WTC11 (cell line): ENCODE measurements around the gene CCDC201. TPM values are rescaled to one million over a fixed set of nuclear protein-coding genes. Genes with fewer than 3 reads are reported as not detected.
A peak's percentile ranks its signal among the peaks of the same experiment; 100 is the strongest.

ENCODE experiments used
- ATAC-seq: fragments of 200-7000 bp; cut with Tn5 transposase; 2 replicates; pipeline ENCODE4 v1.10.0; 2021; ENCODE audit warnings: mild to moderate bottlenecking, moderate library complexity
- CTCF ChIA-PET: fragments of 300-600 bp; sonication (Branson Sonifier 250); formaldehyde crosslinking; loops from one replicate; lab custom pipeline; 2021; ENCODE audit warnings: antibody characterized with exemption; lab: Charles Lee
- POLR2A ChIA-PET: fragments of 350-600 bp; sonication (Branson Sonifier 250); formaldehyde crosslinking; loops from one replicate; lab custom pipeline; 2021; ENCODE audit warnings: antibody characterized with exemption; lab: Charles Lee
- DNase-seq: peaks from one replicate; pipeline ENCODE4 v3.0.0; 2021; ENCODE audit warnings: low spot score
- H3K27ac Mint-ChIP-seq: 2 replicates; pipeline ENCODE4 v1.8.0; 2021; ENCODE audit warnings: mixed read lengths
- H3K27me3 Mint-ChIP-seq: 2 replicates; pipeline ENCODE4 v1.8.0; 2021; ENCODE audit warnings: low read depth, mild to moderate bottlenecking, moderate library complexity, mixed read lengths
- H3K36me3 Mint-ChIP-seq: 2 replicates; pipeline ENCODE4 v1.8.0; 2021; ENCODE audit warnings: mixed read lengths
- H3K4me1 Mint-ChIP-seq: 2 replicates; pipeline ENCODE4 v1.8.0; 2022; ENCODE audit warnings: mixed read lengths
- H3K4me3 Mint-ChIP-seq: 2 replicates; pipeline ENCODE4 v1.8.0; 2021; ENCODE audit warnings: mild to moderate bottlenecking, moderate library complexity, mixed read lengths
- H3K9me3 Mint-ChIP-seq: 2 replicates; pipeline ENCODE4 v1.8.0; 2021; ENCODE audit warnings: mixed read lengths
- CREM ChIP-seq: sonication (generic); formaldehyde crosslinking; IDR thresholded peaks from 2 replicates; pipeline ENCODE4 v1.8.1; 2022; ENCODE audit warnings: mild to moderate bottlenecking, missing genetic modification reagents, moderate library complexity
- ELF4 ChIP-seq: sonication (generic); formaldehyde crosslinking; IDR thresholded peaks from 2 replicates; pipeline ENCODE4 v1.8.1; 2022; ENCODE audit warnings: low read depth, mild to moderate bottlenecking, moderate library complexity, missing genetic modification reagents
- FOXJ3 ChIP-seq: sonication (generic); formaldehyde crosslinking; IDR thresholded peaks from 2 replicates; pipeline ENCODE4 v1.9.0; 2021; ENCODE audit warnings: missing genetic modification reagents, mild to moderate bottlenecking, borderline replicate concordance
- JUN ChIP-seq: sonication (generic); formaldehyde crosslinking; IDR thresholded peaks from 2 replicates; pipeline ENCODE4 v1.8.0; 2023; ENCODE audit warnings: mild to moderate bottlenecking, missing genetic modification reagents
- KAT7 ChIP-seq: sonication (generic); formaldehyde crosslinking; IDR thresholded peaks from 2 replicates; pipeline ENCODE4 v1.8.1; 2023; ENCODE audit warnings: missing genetic modification reagents, mild to moderate bottlenecking, borderline replicate concordance
- MYBL2 ChIP-seq: sonication (generic); formaldehyde crosslinking; IDR thresholded peaks from 2 replicates; pipeline ENCODE4 v1.8.1; 2023; ENCODE audit warnings: mild to moderate bottlenecking, moderate library complexity, missing genetic modification reagents
- NFYB ChIP-seq: sonication (generic); formaldehyde crosslinking; conservative IDR thresholded peaks from 2 replicates; pipeline ENCODE4 v1.8.0; 2022; ENCODE audit warnings: low read depth, missing genetic modification reagents
- SOX15 ChIP-seq: fragments of 250-450 bp; sonication (Bioruptor Pico); IDR thresholded peaks from 2 replicates; pipeline ENCODE4 v1.9.0; 2021; ENCODE audit warnings: mild to moderate bottlenecking
- SP1 ChIP-seq: sonication (generic); formaldehyde crosslinking; conservative IDR thresholded peaks from 2 replicates; pipeline ENCODE4 v1.8.1; 2022; ENCODE audit warnings: missing genetic modification reagents
- TEAD4 ChIP-seq: sonication (generic); formaldehyde crosslinking; IDR thresholded peaks from 2 replicates; pipeline ENCODE4 v1.8.0; 2022; ENCODE audit warnings: mild to moderate bottlenecking, missing genetic modification reagents
- ZNF121 ChIP-seq: sonication (generic); formaldehyde crosslinking; IDR thresholded peaks from 2 replicates; pipeline ENCODE4 v1.8.0; 2023; ENCODE audit warnings: missing genetic modification reagents
- ZNF219 ChIP-seq: sonication (generic); formaldehyde crosslinking; IDR thresholded peaks from 2 replicates; pipeline ENCODE4 v1.8.0; 2023; ENCODE audit warnings: missing genetic modification reagents, mild to moderate bottlenecking, borderline replicate concordance
- ZNF396 ChIP-seq: fragments of 250-450 bp; sonication (Bioruptor Pico); IDR thresholded peaks from 2 replicates; pipeline ENCODE4 v1.8.0; 2021; ENCODE audit warnings: mild to moderate bottlenecking, moderate library complexity, borderline replicate concordance
- total RNA-seq: library from RNA; stranded (reverse); gene quantifications from 3 replicates; pipeline ENCODE4 v1.2.3, GENCODE V29; 2021
- TF ChIP-seq, protein P1 (sequence below): sonication (generic); formaldehyde crosslinking; IDR thresholded peaks from 2 replicates; pipeline ENCODE4 v1.8.1; 2022; ENCODE audit warnings: low read depth, missing genetic modification reagents, borderline replicate concordance
- TF ChIP-seq, protein P2 (sequence below): fragments of 250-450 bp; sonication (Bioruptor Pico); IDR thresholded peaks from 2 replicates; pipeline ENCODE4 v1.9.0; 2021; ENCODE audit warnings: mild to moderate bottlenecking
- TF ChIP-seq, protein P3 (sequence below): sonication (generic); formaldehyde crosslinking; IDR thresholded peaks from 2 replicates; pipeline ENCODE4 v1.8.0; 2023; ENCODE audit warnings: missing genetic modification reagents
- TF ChIP-seq, protein P4 (sequence below): sonication (generic); formaldehyde crosslinking; IDR thresholded peaks from 2 replicates; pipeline ENCODE4 v1.8.1; 2022; ENCODE audit warnings: mild to moderate bottlenecking, missing genetic modification reagents, moderate library complexity, borderline replicate concordance
- TF ChIP-seq, protein P5 (sequence below): fragments of 250-450 bp; sonication (Bioruptor Pico); IDR thresholded peaks from 2 replicates; pipeline ENCODE4 v1.9.0; 2021; ENCODE audit warnings: mild to moderate bottlenecking
- TF ChIP-seq, protein P6 (sequence below): fragments of 250-450 bp; sonication (Bioruptor Pico); IDR thresholded peaks from 2 replicates; pipeline ENCODE4 v1.9.0; 2021; ENCODE audit warnings: mild to moderate bottlenecking, borderline replicate concordance

CCDC201 gene
- total RNA-seq, 1 experiment from 2014 or later = not detected

DNA sequence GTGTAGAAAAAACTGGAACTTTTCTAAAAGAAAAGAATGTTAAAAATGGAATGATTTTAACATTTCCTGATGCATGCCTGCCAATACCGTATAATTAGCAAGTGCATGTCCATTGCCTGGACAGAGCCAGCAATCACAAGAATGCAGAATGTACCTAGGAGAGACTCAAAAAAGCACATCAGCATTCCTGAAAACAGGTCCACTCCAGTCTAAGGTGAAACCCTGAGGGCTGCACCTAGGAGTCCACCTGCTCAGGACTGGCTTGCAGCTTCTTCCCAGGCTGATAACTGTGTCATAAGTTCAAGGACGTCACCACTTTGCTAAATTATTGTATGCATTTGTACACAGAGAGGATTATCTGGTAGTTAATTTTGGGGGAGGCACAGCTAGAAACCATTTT lies 5.4 kb downstream of the CCDC201 start:
- no peak for TF ChIP-seq ZNF219 (CRISPR knock-in tag)
- no peak for TF ChIP-seq SP1
- TF ChIP-seq, protein P1, sequence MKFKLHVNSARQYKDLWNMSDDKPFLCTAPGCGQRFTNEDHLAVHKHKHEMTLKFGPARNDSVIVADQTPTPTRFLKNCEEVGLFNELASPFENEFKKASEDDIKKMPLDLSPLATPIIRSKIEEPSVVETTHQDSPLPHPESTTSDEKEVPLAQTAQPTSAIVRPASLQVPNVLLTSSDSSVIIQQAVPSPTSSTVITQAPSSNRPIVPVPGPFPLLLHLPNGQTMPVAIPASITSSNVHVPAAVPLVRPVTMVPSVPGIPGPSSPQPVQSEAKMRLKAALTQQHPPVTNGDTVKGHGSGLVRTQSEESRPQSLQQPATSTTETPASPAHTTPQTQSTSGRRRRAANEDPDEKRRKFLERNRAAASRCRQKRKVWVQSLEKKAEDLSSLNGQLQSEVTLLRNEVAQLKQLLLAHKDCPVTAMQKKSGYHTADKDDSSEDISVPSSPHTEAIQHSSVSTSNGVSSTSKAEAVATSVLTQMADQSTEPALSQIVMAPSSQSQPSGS (CRISPR knock-in tag) = no peak
- TF ChIP-seq NFYB (CRISPR knock-in tag) = no peak
- TF ChIP-seq CREM (CRISPR knock-in tag) = no peak
- no peak for TF ChIP-seq FOXJ3 (CRISPR knock-in tag)
- TF ChIP-seq, protein P2, sequence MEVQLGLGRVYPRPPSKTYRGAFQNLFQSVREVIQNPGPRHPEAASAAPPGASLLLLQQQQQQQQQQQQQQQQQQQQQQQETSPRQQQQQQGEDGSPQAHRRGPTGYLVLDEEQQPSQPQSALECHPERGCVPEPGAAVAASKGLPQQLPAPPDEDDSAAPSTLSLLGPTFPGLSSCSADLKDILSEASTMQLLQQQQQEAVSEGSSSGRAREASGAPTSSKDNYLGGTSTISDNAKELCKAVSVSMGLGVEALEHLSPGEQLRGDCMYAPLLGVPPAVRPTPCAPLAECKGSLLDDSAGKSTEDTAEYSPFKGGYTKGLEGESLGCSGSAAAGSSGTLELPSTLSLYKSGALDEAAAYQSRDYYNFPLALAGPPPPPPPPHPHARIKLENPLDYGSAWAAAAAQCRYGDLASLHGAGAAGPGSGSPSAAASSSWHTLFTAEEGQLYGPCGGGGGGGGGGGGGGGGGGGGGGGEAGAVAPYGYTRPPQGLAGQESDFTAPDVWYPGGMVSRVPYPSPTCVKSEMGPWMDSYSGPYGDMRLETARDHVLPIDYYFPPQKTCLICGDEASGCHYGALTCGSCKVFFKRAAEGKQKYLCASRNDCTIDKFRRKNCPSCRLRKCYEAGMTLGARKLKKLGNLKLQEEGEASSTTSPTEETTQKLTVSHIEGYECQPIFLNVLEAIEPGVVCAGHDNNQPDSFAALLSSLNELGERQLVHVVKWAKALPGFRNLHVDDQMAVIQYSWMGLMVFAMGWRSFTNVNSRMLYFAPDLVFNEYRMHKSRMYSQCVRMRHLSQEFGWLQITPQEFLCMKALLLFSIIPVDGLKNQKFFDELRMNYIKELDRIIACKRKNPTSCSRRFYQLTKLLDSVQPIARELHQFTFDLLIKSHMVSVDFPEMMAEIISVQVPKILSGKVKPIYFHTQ (CRISPR knock-in tag) = no peak
- no peak for TF ChIP-seq KAT7 (CRISPR knock-in tag)
- TF ChIP-seq, all 79 proteins: peak for 0
- CTCF ChIA-PET = no interaction called here

DNA sequence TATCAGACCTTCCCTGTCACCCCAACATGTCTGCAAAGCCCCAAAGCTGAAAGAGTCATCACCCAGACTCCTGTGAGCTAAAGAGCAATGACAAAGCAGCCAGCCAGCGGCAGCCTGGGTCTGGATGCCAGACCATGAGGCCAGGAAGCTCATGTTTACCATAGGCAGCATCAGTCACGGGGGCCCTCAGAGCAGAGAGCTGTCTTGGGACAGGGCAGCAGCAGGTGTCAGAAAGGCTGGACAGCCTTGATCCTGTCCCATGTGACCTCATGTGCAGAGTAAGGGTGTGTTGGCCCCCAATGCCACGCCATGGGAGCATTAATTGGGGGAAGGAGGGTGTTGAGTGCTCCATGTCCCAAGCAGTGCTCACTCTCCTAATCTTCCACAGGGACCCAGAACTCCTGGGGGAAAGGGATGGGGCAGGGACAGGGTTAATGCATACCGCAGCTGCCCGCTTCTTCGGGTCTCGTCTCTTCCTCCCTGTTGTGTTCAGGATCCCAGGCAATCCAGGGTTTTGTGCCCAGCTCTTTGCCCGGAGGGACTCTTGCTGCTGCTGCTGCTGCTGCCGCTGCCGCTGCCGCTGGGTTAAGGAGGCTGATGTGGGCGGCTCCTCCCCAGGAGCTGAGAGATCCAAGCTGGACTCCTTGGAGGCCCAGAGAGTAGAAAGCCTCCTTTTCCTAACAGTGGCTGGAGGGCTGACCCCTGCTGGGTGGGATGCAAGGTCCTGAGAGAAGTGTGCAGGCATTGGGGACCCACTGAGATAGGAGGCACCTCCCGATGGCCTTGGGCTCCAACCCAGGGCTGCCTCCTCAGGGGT lies 7.1 kb downstream of the CCDC201 start:
- Mint-ChIP-seq H3K4me3 (no peak overlapping the region), H3K27ac (no peak overlapping the region), H3K4me1 (no peaks in the 10 kb centered on the region), H3K9me3 (peaks cover 12% of the 10 kb centered on the region), H3K27me3 (no peaks in the 10 kb centered on the region; the same call in 1 of the 2 replicates)
- ATAC-seq = no peak
- POLR2A ChIA-PET = no interaction called here
- CTCF ChIA-PET = interaction anchor here (1.4 to 2.9 kb wide), 3 partner anchors 56 to 1314 kb away, joined by 3 to 23 read pairs (median 4); partner anchors contain the start of gene IGFBP3
- no peak for TF ChIP-seq TEAD4
- TF ChIP-seq ZNF396 (CRISPR knock-in tag) = no peak
- no peak for TF ChIP-seq JUN (CRISPR knock-in tag)
- no peak for TF ChIP-seq NFYB (CRISPR knock-in tag)
- TF ChIP-seq, all 79 proteins: peak for 0
- DNase-seq = no peak
- no peaks in the 10 kb centered on the region for H3K36me3 Mint-ChIP-seq

More for the DNA sequence above, 5.4 kb downstream of the CCDC201 start:
- no peaks in the 10 kb centered on the region; the same call in 1 of the 2 replicates for H3K27me3 Mint-ChIP-seq
- no peak for ATAC-seq
- no peaks in the 10 kb centered on the region for H3K36me3 Mint-ChIP-seq
- H3K9me3 Mint-ChIP-seq = peaks cover 12% of the 10 kb centered on the region
- H3K4me1 Mint-ChIP-seq = 0 out of 2 replicates have a peak, but pooled peaks cover 2% of the 10 kb centered on the region
- H3K4me3 Mint-ChIP-seq = no peak overlapping the region
- H3K27ac Mint-ChIP-seq = no peak overlapping the region
- DNase-seq = no peak
- POLR2A ChIA-PET = no interaction called here

DNA sequence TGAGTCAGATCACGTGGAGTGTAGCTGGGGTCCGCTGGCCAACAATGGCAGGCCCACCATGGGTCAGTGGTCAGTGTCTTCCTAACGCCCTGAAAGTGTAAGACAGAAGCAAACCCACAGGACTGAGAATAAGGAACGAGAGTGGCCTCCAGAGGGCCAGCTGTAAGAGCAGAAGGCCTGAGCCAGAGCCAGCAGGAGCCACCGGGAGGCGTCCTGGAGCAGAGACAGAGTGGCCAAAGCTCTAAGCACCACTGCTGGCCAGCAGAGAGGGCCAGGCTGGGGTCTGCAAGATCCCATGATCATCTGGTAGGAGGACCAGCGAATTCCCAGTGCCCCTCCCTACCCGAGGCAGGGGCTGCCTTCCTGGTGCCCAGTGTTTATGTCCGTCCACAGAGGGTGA lies 9.2 kb downstream of the CCDC201 start:
- POLR2A ChIA-PET = no interaction called here

More for the DNA sequence above, 9.2 kb downstream of the CCDC201 start:
- ATAC-seq = peak; percentile 94
- peaks cover 10% of the 10 kb centered on the region for H3K9me3 Mint-ChIP-seq
- no peaks in the 10 kb centered on the region for H3K4me1 Mint-ChIP-seq
- H3K27me3 Mint-ChIP-seq = no peaks in the 10 kb centered on the region; the same call in 1 of the 2 replicates
- peak; percentile 69 for DNase-seq
- no peaks in the 10 kb centered on the region for H3K36me3 Mint-ChIP-seq
- TF ChIP-seq, protein P3, sequence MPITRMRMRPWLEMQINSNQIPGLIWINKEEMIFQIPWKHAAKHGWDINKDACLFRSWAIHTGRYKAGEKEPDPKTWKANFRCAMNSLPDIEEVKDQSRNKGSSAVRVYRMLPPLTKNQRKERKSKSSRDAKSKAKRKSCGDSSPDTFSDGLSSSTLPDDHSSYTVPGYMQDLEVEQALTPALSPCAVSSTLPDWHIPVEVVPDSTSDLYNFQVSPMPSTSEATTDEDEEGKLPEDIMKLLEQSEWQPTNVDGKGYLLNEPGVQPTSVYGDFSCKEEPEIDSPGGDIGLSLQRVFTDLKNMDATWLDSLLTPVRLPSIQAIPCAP = no peak
- TF ChIP-seq ZNF121 (CRISPR knock-in tag) (no peak), MYBL2 (no peak), CREM (CRISPR knock-in tag) (no peak), SOX15 (CRISPR knock-in tag) (no peak), ELF4 (CRISPR knock-in tag) (no peak)
- TF ChIP-seq, protein P4, sequence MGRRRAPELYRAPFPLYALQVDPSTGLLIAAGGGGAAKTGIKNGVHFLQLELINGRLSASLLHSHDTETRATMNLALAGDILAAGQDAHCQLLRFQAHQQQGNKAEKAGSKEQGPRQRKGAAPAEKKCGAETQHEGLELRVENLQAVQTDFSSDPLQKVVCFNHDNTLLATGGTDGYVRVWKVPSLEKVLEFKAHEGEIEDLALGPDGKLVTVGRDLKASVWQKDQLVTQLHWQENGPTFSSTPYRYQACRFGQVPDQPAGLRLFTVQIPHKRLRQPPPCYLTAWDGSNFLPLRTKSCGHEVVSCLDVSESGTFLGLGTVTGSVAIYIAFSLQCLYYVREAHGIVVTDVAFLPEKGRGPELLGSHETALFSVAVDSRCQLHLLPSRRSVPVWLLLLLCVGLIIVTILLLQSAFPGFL (CRISPR knock-in tag) = no peak
- TF ChIP-seq, protein P5, sequence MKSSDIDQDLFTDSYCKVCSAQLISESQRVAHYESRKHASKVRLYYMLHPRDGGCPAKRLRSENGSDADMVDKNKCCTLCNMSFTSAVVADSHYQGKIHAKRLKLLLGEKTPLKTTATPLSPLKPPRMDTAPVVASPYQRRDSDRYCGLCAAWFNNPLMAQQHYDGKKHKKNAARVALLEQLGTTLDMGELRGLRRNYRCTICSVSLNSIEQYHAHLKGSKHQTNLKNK = no peak
- TF ChIP-seq, protein P6, sequence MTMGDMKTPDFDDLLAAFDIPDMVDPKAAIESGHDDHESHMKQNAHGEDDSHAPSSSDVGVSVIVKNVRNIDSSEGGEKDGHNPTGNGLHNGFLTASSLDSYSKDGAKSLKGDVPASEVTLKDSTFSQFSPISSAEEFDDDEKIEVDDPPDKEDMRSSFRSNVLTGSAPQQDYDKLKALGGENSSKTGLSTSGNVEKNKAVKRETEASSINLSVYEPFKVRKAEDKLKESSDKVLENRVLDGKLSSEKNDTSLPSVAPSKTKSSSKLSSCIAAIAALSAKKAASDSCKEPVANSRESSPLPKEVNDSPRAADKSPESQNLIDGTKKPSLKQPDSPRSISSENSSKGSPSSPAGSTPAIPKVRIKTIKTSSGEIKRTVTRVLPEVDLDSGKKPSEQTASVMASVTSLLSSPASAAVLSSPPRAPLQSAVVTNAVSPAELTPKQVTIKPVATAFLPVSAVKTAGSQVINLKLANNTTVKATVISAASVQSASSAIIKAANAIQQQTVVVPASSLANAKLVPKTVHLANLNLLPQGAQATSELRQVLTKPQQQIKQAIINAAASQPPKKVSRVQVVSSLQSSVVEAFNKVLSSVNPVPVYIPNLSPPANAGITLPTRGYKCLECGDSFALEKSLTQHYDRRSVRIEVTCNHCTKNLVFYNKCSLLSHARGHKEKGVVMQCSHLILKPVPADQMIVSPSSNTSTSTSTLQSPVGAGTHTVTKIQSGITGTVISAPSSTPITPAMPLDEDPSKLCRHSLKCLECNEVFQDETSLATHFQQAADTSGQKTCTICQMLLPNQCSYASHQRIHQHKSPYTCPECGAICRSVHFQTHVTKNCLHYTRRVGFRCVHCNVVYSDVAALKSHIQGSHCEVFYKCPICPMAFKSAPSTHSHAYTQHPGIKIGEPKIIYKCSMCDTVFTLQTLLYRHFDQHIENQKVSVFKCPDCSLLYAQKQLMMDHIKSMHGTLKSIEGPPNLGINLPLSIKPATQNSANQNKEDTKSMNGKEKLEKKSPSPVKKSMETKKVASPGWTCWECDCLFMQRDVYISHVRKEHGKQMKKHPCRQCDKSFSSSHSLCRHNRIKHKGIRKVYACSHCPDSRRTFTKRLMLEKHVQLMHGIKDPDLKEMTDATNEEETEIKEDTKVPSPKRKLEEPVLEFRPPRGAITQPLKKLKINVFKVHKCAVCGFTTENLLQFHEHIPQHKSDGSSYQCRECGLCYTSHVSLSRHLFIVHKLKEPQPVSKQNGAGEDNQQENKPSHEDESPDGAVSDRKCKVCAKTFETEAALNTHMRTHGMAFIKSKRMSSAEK (CRISPR knock-in tag) = no peak
- CTCF ChIA-PET = interaction anchor here (0.7 to 2.9 kb wide), 14 partner anchors 9 to 1316 kb away, joined by 3 to 28 read pairs (median 6); partner anchors contain the start of genes CCDC201, IGFBP1 and IGFBP3
- H3K27ac Mint-ChIP-seq = no peak overlapping the region
- no peak overlapping the region for H3K4me3 Mint-ChIP-seq
